HL-60/S4 treated with phorbol 12-myristate 13-acetate at 8.2 ng/mL for 4 days and 3 days (cell line): ENCODE data around the gene PCSK9.

Experiments
- in situ Hi-C: fragments of 300-500 bp; cut with MboI; formaldehyde crosslinking; loops from 2 replicates; pipeline ENCODE4 v1.15.0; 2022; ENCODE audit warnings: low sequenced_read_pairs

Gene PCSK9

DNA sequence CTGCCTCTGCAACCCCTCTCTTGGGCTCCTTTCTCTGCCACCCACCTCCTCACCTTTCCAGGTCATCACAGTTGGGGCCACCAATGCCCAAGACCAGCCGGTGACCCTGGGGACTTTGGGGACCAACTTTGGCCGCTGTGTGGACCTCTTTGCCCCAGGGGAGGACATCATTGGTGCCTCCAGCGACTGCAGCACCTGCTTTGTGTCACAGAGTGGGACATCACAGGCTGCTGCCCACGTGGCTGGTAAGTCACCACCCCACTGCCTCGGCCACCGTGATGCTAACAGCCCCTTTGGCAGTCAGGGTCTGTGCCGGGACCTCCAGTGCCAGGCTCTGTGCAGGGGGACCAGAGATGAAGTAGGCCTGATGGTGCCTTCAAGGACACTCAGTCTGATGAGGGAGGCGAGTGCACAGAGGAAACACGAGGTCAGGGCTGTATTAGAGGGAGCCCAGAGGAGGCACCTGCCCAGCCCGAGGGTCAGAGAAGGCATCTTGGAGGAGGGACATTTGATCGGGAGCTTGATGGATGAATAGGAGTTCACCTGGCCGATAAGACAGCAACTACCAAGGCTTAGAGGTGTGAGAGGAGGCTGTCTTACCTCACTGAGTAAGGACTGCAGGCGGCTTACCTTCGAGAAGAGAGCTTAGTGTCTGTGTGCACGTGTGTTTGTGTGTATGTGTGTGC, 18.1 kb downstream of the PCSK9 start:
- in situ Hi-C loops, result no loop called here

- in situ Hi-C loops, result no loop called here
These were observed 18.6 kb downstream of the PCSK9 start for GRCh38 chr1:55057956-55058298.

DNA sequence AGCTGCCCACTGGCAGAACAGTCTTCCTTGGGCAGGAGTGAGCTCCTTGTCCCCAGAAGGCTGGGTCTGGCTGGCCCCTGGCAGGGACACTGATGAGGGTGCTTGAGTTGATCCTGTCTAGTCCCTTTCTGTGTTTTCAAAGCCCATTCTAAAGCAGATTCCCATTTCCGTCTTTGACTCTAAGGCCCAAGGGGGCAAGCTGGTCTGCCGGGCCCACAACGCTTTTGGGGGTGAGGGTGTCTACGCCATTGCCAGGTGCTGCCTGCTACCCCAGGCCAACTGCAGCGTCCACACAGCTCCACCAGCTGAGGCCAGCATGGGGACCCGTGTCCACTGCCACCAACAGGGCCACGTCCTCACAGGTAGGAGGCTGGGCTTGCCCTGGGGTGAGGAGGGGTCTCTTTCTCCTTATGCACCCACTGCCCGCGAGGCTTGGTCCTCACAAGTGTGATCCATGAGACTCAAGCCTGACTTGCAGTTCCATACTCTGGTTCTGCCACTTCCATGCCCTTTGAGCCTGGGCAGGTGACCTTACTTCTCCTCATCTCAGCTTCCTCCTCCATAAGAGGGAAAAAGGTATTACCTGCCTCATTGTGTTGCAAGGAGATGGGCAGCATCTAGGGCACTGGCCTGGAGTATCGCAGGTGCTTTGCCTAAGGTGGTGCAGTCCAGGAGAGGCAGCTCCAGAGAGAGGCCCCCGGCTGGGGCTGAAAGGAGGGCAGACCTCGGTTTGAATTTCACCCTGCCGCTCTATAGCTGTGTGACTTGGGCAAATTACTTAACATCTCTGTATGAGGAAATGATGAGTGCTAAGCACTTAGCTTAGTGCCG, 20.2 kb downstream of the PCSK9 start:
- in situ Hi-C loops, result no loop called here

GRCh38 chr1:55060133-55060999, 21.0 kb downstream of the PCSK9 start:
- in situ Hi-C loops, result no loop called here

- in situ Hi-C loops, result no loop called here
These were observed 21.8 kb downstream of the PCSK9 start for GRCh38 chr1:55061000-55061705.

- in situ Hi-C loops, result no loop called here
These were observed 22.5 kb downstream of the PCSK9 start for GRCh38 chr1:55061706-55062321.

GRCh38 chr1:55062801-55063576, 23.6 kb downstream of the PCSK9 start:
- in situ Hi-C loops, result no loop called here

DNA sequence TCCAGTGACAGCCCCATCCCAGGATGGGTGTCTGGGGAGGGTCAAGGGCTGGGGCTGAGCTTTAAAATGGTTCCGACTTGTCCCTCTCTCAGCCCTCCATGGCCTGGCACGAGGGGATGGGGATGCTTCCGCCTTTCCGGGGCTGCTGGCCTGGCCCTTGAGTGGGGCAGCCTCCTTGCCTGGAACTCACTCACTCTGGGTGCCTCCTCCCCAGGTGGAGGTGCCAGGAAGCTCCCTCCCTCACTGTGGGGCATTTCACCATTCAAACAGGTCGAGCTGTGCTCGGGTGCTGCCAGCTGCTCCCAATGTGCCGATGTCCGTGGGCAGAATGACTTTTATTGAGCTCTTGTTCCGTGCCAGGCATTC, 24.2 kb downstream of the PCSK9 start:
- in situ Hi-C loops, result no loop called here

GRCh38 chr1:55064071-55064581, 24.8 kb downstream of the PCSK9 start:
- in situ Hi-C loops, result no loop called here

DNA sequence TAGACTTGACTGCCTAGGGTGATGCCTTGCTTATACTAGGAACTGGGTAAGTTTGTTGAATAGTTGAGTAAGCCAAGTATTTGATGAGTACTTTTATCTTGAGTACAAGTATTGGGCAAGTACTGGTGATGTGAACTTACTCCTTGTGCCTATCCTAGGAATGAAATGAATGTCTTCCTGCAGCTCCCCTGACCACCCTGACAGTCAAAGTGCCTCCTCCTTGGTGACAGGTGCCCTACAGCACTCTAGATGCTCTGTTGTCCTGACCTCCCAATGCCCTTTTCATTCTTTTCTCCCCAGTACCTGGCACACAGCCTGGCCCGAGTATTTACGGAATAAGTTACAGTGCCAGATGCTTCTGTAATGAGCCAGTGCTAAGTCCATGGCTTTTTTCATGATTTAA, 25.5 kb downstream of the PCSK9 start:
- in situ Hi-C loops, result no loop called here

DNA sequence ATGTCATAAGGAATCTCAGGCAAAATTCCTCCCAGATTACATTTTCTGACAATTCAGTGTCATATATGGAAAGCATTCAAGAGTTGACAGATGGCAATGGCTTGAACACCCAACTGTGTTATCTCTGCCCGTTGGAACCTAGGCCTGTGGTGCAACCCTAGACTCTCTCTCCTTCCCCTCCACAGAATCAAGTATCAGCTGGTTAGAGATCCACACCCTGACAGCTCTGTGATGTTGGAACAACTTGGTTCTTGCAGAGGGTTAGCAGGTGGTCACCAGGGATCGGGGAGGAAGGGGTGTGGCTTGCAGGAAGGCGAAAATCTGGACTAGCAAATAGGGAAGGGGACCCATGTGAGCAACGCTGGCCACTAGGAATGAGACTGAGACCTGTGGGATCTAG, 26.3 kb downstream of the PCSK9 start:
- in situ Hi-C loops, result no loop called here

DNA sequence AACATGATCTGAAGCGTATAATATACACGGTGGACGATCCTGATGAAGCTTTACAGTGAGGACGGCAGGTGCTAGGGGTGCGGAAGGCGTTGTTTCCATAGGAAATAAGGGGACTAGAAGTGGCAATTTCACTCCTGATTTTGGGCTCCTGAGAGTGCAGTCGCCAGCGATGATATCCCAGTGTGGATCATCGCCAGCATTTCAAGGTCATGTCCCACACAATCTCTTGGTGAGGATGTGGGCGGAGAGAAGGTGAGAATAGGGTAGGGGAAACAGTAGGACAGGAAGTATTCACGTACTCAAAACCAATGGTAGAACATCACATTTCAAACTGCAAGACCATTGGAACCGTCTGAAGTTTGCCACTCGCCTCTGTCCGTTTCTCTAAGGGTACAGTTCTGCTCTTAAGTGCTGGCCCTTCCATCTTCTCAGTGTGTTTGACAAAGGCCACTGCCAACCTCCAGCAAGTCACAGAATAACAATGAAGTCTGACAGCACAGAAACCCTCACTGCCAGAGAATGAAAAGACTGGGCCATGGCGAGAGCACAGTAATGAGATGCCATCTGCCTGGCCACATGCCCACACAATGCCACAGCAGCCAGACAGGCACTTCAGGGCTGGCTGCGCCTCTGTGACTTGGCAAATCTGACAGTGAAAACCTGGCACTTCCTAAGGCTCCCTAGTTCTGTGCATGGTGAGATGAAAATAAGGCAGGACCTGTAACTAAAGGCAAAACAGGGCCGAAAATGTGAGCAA, 27.9 kb downstream of the PCSK9 start:
- in situ Hi-C loops, result no loop called here

GRCh38 chr1:55067914-55068313, 28.6 kb downstream of the PCSK9 start:
- in situ Hi-C loops, result no loop called here

GRCh38 chr1:55068638-55069037, 29.3 kb downstream of the PCSK9 start:
- in situ Hi-C loops, result no loop called here

DNA sequence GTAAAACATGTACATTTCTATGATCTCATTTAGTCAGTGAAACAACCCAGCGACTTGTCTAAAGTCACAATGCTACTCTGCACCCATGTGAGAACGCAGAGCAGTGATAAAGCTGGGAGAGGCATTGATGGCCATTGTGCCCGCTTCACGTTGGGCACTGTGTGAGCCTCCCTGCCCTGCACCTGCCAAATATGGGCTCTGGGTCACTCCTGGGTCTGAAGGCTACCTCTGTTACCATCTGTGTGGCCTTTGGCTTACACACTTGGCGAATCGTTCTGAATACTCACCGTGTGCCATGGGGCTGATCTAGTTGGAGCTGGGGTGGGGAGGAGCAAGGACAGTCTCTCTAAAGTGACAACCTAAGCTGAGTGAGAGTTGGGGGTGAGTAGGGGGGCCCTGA, 29.9 kb downstream of the PCSK9 start:
- in situ Hi-C loops, result no loop called here

DNA sequence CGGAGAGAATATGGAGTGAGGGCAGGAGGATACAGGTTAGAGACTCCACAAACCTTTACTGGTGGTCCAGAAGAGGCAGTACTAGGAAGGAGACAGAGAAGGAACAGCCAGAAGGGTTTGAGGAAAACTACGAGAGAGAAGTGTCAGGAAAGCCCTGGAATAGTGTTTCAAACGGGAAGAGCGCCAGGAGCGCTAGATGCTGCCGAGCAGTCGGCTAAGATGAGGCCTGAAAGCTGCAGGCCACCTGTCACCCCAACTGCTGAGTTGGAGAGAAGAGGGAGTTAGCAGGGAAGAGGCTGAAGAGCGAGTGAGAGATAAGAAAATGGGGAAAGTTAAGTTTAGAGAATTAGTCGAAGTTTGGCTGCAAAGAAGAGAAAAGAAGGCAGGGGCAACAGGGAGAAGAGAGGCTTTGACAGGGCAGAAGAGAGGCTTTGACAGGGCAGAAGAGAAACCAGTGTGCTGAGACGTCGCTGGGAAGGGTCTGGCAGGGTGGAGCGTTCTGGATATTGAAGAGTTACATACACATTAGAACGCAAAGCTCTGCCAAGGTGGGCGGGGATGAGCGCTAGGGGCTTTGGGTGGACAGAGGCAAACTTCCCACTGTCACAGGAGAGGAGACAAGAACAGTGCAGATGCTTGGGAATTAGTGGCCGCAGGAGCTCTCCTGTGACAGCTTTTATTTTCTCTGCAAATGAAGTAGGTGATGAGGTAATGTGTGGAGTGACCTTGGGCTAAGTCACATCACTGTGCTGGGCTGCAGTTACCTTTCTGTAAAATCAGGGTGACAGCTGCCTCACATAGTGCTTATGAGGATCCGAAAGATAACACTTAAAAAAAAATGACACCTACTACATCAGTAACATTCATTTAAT, 31.2 kb downstream of the PCSK9 start:
- in situ Hi-C loops, result no loop called here

- in situ Hi-C loops, result no loop called here
These were observed 32.1 kb downstream of the PCSK9 start for GRCh38 chr1:55071477-55071876.
